H1 (cell line): ENCODE results near the gene ARHGEF28.

Source experiments
- RFX5 ChIP-seq: IDR thresholded peaks from 2 replicates; pipeline ENCODE4 v1.6.1; 2011; ENCODE audit warnings: low read depth, low read length, improper control_type of control experiment, borderline replicate concordance
- TF ChIP-seq, protein P1 (sequence below), 3 experiments: IDR thresholded peaks; 1 replicate in 2 of 3; 2 replicates in 1 of 3; pipeline versions ENCODE4 v1.5.1 to v1.6.1; 2011; ENCODE audit warnings: low read length in 3 of 3, mild to moderate bottlenecking in 3 of 3, inconsistent platforms in 2 of 3, low read depth in 1 of 3, moderate library complexity in 1 of 3; ENCODE audit not compliant: insufficient read depth in 1 of 3; ENCODE audit errors: control extremely low read depth in 1 of 3
- TF ChIP-seq, protein P2 (sequence below): IDR thresholded peaks from 2 replicates; pipeline ENCODE4 v1.6.1; 2011; ENCODE audit warnings: low read length, improper control_type of control experiment

- TF ChIP-seq, protein P1, sequence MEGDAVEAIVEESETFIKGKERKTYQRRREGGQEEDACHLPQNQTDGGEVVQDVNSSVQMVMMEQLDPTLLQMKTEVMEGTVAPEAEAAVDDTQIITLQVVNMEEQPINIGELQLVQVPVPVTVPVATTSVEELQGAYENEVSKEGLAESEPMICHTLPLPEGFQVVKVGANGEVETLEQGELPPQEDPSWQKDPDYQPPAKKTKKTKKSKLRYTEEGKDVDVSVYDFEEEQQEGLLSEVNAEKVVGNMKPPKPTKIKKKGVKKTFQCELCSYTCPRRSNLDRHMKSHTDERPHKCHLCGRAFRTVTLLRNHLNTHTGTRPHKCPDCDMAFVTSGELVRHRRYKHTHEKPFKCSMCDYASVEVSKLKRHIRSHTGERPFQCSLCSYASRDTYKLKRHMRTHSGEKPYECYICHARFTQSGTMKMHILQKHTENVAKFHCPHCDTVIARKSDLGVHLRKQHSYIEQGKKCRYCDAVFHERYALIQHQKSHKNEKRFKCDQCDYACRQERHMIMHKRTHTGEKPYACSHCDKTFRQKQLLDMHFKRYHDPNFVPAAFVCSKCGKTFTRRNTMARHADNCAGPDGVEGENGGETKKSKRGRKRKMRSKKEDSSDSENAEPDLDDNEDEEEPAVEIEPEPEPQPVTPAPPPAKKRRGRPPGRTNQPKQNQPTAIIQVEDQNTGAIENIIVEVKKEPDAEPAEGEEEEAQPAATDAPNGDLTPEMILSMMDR (IDR thresholded peaks at IDR 0.05; ENCODE audit: control extremely low read depth in 1 of 3, insufficient read depth in 1 of 3, low read depth in 1 of 3, low read length in 3 of 3), result no peak
- TF ChIP-seq, protein P2, sequence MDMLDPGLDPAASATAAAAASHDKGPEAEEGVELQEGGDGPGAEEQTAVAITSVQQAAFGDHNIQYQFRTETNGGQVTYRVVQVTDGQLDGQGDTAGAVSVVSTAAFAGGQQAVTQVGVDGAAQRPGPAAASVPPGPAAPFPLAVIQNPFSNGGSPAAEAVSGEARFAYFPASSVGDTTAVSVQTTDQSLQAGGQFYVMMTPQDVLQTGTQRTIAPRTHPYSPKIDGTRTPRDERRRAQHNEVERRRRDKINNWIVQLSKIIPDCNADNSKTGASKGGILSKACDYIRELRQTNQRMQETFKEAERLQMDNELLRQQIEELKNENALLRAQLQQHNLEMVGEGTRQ, result no peak
- no peak for TF ChIP-seq RFX5
Observed at GRCh38 chr5:73727470-73727869, 101.5 kb downstream of the ARHGEF28 start.
